Activated naive CD8-positive, alpha-beta T cell treated with anti-CD3 and anti-CD28 coated beads, Interleukin-2, amount 50 U/mL, for 16 hours (primary cell): ENCODE results near the gene TGFBR3.
"Not testable (repeated sequence)": the region's sequence is repeated elsewhere in the genome, so short reads cannot be mapped to it uniquely, and the experiment has no call there.

Experiments used
- DNase-seq: peaks from one replicate; pipeline ENCODE4 v3.0.0-alpha.2; 2020; ENCODE audit warnings: low read depth, low spot score

The TGFBR3 gene

GRCh38 chr1:91850708-91851107, 35.2 kb downstream of the TGFBR3 start:
- no peak for DNase-seq

DNA sequence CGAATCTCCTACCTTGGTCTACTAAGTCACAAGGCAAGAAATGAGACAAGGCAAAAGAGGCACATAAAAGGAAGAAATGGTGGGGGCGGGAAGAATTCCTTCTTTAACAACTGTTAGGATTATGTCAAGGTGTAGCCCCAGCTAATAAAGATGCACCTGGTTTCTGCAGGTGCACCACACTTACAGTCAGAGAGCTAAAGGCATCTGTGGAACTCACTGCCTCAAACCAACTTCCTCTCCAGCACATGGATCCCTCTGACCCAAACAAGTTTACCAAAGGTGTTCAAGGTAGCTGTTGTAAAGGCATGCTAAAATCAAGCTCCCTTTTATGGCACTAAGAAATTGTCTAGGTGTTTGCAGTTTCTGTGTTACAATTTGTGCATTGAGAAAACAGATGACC, 38.1 kb downstream of the TGFBR3 start:
- no peak for DNase-seq

- DNase-seq: no peak
These were observed 39.3 kb downstream of the TGFBR3 start for GRCh38 chr1:91846639-91847013.

- no peak for DNase-seq
These were observed 39.8 kb downstream of the TGFBR3 start for GRCh38 chr1:91846007-91846638.

GRCh38 chr1:91844862-91845528, 41.0 kb downstream of the TGFBR3 start:
- DNase-seq: no peak

DNA sequence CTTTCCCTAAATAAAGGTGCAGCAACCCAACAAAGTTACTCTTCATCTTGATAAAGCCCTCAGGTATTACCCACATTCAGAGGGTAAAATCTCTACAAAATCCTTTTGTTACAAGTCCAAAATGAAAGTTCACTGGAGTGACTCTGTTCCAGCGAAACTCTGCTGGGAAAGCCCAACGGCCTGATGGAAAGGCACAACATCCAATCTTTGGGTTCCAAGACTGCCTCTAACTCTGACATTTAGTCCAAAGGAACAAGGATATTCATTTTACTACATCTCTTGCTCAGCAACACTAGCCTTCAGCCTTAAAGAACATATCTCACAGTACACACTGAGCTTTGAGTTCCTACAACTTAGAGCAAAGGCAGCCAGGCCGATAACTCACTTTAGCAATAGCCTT, 42.1 kb downstream of the TGFBR3 start:
- no peak for DNase-seq

- DNase-seq: no peak
These were observed 43.4 kb downstream of the TGFBR3 start for GRCh38 chr1:91842563-91842962.

DNA sequence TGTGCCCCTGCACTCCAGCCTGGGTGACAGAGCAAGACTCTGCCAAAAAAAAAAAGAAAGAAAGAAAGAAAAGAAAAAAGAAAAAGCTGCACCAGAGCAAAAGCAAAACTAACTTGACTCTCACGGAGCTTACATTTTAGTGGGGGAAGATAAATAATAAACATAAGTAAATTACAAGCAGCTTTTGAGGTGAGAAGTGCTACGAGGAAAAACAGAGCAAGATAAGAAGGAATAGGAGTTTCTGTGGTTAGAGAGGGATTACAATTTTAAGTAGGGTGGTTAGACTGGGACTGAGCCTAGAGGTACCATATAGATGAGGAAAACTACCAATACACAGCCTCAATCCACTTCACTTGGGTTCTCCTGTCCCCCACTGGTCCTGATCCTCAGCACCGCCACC, 43.9 kb downstream of the TGFBR3 start:
- DNase-seq: no peak

DNA sequence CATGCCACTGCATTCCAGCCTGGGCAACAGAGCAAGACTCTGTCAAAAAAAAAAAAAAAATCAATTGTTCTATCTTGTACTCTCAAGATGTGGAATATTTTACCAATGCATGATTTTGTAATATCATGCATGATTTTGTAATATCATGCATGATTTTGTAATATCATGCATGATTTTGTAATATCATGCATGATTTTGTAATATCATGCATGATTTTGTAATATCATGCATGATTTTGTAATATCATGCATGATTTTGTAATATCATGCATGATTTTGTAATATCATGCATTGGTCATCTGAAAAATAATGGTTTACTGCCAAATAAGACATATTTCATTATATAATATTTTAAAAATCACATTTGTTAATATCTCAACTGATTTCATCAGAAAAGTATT, 45.7 kb downstream of the TGFBR3 start:
- not testable (repeated sequence) for DNase-seq

DNA sequence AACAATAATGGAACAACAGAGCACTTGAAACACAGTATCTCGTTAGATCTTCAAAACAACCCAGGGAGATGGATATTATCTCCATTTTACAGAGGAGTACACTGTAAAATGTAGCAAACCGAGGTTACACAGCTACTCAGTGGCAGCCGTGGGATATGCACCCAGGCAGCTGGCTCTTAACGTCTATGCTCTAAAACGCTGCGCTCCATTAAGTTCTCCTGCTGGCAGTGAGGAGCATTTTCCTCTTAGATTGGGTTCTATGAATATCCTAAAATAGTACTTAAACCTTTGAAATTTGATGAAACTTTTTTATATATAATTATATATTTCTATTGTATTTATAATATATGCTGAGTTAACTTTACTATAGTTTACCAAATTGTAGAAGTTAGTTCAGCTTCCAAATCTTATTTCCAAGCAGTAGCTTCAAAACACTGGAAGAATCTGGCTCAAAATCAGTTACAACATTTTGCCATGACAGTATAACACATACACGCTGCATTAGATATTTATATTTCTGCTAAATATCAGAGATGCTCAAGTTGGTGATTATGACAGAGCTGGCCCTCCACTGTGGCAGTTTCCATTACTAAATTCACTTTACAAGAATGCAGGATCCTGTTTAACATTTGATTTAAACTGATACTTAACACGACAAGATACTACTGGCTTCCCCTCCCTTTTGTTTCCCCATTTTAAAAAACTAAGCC, 49.5 kb downstream of the TGFBR3 start:
- no peak for DNase-seq

- no peak for DNase-seq
These were observed 50.8 kb downstream of the TGFBR3 start for GRCh38 chr1:91835087-91835521.

DNA sequence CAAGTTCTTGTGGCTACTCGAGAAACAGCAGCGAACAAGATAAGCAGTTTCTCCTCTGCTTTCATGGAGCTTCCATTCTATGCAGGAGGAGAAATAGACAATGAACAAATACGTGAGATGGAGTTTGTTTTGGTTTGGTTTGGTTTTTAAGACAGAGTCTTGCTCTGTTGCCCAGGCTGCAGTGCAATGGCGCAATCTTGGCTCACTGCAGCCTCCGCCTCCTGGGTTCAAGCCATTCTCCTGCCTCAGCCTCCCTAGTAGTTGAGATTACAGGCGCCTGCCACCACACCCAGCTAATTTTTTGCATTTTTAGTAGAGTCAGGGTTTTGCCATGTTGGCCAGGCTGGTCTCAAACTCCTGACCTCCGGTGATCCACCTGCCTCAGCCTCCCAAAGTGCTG, 51.4 kb downstream of the TGFBR3 start:
- DNase-seq: not testable (repeated sequence)

- no peak for DNase-seq
These were observed 52.0 kb downstream of the TGFBR3 start for GRCh38 chr1:91833946-91834345.

DNA sequence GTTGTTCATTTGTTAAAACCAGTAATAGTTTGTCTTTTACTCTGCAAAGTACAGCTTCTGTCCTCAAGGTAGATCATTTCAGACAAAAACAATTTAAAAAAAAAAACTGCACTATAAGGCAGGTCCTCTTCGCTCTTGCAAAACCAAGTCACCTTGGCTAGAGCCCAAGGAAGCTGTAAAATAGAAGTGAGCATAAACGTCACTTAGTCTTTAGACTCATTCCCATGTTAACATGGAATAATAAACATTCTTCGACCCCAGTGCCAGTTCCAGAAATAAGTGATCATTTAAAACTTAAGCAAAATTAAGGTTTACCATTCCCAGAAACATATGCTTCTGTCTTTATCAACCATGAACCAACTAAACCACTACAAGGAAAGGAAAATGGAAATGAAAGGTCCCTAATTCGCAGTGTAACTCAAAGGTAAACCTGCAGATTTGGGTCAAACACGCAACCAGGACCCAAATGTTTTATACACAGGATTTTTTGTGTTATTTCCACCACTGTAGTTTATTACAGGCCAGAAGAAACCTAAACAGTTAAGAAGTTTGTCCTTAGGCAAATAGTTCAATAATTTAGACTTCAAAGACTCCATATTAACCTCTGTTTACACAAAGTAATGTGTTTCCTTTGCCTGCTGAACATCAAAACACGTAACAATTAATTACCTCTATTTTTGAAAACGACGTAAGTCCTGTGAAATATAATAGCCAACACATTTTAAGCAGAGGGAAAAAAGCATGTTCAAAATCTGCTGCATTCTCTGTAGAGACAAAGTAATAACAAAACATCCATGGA, 54.6 kb downstream of the TGFBR3 start:
- no peak for DNase-seq

GRCh38 chr1:91830242-91831131, 55.5 kb downstream of the TGFBR3 start:
- DNase-seq: no peak

- DNase-seq: no peak
These were observed 56.4 kb downstream of the TGFBR3 start for GRCh38 chr1:91829293-91830153.

DNA sequence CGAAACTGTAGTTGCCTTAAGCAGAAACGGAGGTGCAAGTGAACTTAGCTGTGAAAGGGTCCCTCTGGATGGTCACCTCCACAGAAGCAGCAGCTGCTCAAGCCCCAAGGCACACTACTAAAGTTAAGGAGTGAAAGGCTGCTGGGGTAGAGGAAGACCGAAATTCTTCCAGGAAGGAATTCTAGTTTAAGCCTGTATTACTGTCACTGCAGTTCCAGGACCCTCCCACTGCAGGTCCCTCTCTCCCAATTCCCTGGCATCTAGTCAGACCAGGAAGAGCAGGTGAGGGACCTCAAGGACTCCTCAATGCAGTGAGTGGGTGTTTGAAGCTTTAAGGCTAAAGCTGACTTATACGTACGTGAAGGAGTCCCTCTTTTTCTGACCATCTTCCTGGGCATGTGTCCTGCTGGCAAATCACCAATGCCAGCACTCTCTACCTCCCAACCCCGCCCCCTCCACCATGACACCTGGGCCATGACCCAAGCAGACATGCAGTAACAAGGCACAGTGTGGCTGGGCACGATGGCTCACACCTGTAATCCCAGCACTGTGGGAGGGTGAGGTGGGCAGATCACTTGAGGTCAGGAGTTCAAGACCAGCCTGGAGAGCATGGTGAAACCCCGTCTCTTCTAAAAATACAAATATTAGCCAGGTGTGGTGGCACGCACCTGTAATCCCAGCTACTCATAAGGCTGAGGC, 57.2 kb downstream of the TGFBR3 start:
- DNase-seq: no peak

GRCh38 chr1:91827459-91828321, 58.3 kb downstream of the TGFBR3 start:
- no peak for DNase-seq

DNA sequence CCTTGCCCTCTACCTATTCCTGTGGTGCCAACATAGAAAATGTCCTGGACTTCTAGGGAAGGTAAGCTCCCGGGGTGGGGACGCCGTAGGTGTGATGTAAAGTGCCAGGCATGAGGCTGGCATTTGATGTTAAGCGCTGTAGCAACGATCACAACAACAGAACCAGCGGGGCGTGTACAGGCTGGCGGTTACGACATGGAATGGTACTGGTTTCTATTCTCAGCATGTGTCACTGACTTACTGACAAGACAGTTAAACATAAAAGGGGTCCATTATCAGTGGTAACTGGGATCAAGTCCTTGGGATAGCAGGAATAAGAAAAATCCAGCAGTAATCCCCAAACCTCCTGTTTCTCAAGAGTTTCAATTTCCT, 58.9 kb downstream of the TGFBR3 start:
- no peak for DNase-seq
